Lung (tissue), 12 donors: ENCODE measurements around the gene PRSS36. TPM values are rescaled to one million over a fixed set of nuclear protein-coding genes. Genes with fewer than 3 reads are reported as not detected.

Source experiments
- ATAC-seq: fragments of 200-7000 bp; cut with Tn5 transposase; one replicate; pipeline ENCODE4 v1.9.1; 2020; ENCODE audit warnings: moderate number of reproducible peaks; ENCODE audit not compliant: insufficient read depth, low FRiP score
- DNase-seq, 3 donors: peaks; one replicate each; pipeline ENCODE4 v3.0.0-alpha.2; 2013 to 2017
- H3K27ac ChIP-seq, 2 donors: one replicate each; pipeline ENCODE4 v1.5.1; 2013; ENCODE audit warnings: mild to moderate bottlenecking in 2 of 2, moderate library complexity in 2 of 2, control low read depth in 1 of 2, inconsistent platforms in 1 of 2, low read depth in 1 of 2, low read length in 1 of 2
- H3K27me3 ChIP-seq, 3 donors: one replicate each; pipeline ENCODE4 v1.5.1; 2013; ENCODE audit warnings: low read length in 2 of 3; ENCODE audit not compliant: control insufficient read depth in 3 of 3, insufficient read depth in 3 of 3
- H3K36me3 ChIP-seq, 4 donors: one replicate each; pipeline ENCODE4 v1.5.1; 2013; ENCODE audit warnings: low read length in 4 of 4, mild to moderate bottlenecking in 1 of 4, moderate library complexity in 1 of 4; ENCODE audit not compliant: control insufficient read depth in 4 of 4, insufficient read depth in 4 of 4
- H3K4me1 ChIP-seq, 5 donors: one replicate each; pipeline ENCODE4 v1.5.1; 2013; ENCODE audit warnings: low read length in 5 of 5, mild to moderate bottlenecking in 2 of 5, moderate library complexity in 1 of 5; ENCODE audit not compliant: control insufficient read depth in 5 of 5, insufficient read depth in 5 of 5
- H3K4me3 ChIP-seq: one replicate; pipeline ENCODE4 v1.5.1; 2013; ENCODE audit warnings: mild to moderate bottlenecking, control low read depth, moderate library complexity
- H3K9ac ChIP-seq, 2 donors: one replicate each; pipeline ENCODE4 v1.5.1; 2013; ENCODE audit warnings: low read length in 2 of 2, control low read depth in 1 of 2; ENCODE audit not compliant: insufficient read depth in 1 of 2
- H3K9me3 ChIP-seq, 4 donors: one replicate each; pipeline ENCODE4 v1.5.1; 2013; ENCODE audit warnings: low read length in 3 of 4, mild to moderate bottlenecking in 1 of 4, moderate library complexity in 1 of 4; ENCODE audit not compliant: control insufficient read depth in 4 of 4, insufficient read depth in 3 of 4
- WGBS, 2 donors: extraction: QIAGEN DNeasy Blood & Tissue Kit; methylation state at CpG; one replicate each; pipeline ENCODE4 v1.1.7; 2013; 5-methylcytosine and 5-hydroxymethylcytosine counted together
- polyA plus RNA-seq, 2 donors: library from polyadenylated mRNA; stranded (reverse); fragments of 200-250 nt; gene quantifications; one replicate each; pipeline ENCODE4 v1.2.1, GENCODE V29; 2013
- total RNA-seq, 2 donors: library from RNA; depleted of rRNA in 1 of 2; stranded (reverse); fragments of >200 nt in 1 of 2; gene quantifications; one replicate each; pipeline ENCODE4 v1.2.1, GENCODE V29; 2014 to 2021
- TF ChIP-seq, protein P1 (sequence below): IDR thresholded peaks from 2 replicates; pipeline ENCODE4 v1.5.1; 2012; ENCODE audit warnings: mild to moderate bottlenecking; ENCODE audit errors: control extremely low read depth, extremely low read depth
- donor health status: control.
- donor health status: control.
- donor health status: Bipolar disorder and iron deficiency.
- donor health status: healthy.
- donor health status: DM: yes; HTN: yes; CAD: no.

PRSS36 gene
- total and polyA plus RNA-seq, 4 donors, result 0.43 to 4.2 (median 3.1) TPM

GRCh38 chr16:31117384-31118222 lies 32.3 kb downstream of the PRSS36 start, which contains the start of gene KAT8:
Gene KAT8 (plus strand): TSS chr16:31117664. CDS start chr16:31117682, 18 bp downstream.
- Histone ChIP-seq H3K27ac (peak within 1 kb of the TSS; percentile 98 to 99), H3K4me3 (peak within 1 kb of the TSS; percentile 59), H3K36me3 (peaks cover 18 to 29% (median 22%) of the 10 kb centered on the region in 4 donors), H3K27me3 (no peaks in the 10 kb centered on the region), H3K9me3 (no peaks in the 10 kb centered on the region), H3K4me1 (peaks cover 2 to 10% (median 7%) of the 10 kb centered on the region in 5 donors), H3K9ac (peak within 1 kb of the TSS; percentile 58 to 91)
- peak; percentile 99 for DNase-seq
- ATAC-seq, result peak; percentile 98
- TF ChIP-seq, protein P1, sequence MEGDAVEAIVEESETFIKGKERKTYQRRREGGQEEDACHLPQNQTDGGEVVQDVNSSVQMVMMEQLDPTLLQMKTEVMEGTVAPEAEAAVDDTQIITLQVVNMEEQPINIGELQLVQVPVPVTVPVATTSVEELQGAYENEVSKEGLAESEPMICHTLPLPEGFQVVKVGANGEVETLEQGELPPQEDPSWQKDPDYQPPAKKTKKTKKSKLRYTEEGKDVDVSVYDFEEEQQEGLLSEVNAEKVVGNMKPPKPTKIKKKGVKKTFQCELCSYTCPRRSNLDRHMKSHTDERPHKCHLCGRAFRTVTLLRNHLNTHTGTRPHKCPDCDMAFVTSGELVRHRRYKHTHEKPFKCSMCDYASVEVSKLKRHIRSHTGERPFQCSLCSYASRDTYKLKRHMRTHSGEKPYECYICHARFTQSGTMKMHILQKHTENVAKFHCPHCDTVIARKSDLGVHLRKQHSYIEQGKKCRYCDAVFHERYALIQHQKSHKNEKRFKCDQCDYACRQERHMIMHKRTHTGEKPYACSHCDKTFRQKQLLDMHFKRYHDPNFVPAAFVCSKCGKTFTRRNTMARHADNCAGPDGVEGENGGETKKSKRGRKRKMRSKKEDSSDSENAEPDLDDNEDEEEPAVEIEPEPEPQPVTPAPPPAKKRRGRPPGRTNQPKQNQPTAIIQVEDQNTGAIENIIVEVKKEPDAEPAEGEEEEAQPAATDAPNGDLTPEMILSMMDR, result no peak
- WGBS, 2 donors, result 0% methylated on average over 62 to 67 of the region's 68 CpGs

- no peak overlapping the region for H3K27ac ChIP-seq
- H3K9me3 ChIP-seq, result no peaks in the 10 kb centered on the region
- H3K27me3 ChIP-seq, result no peaks in the 10 kb centered on the region
- TF ChIP-seq, protein P1, result no peak
- no peak overlapping the region for H3K9ac ChIP-seq
- H3K4me1 ChIP-seq, result peaks cover 2 to 12% (median 8%) of the 10 kb centered on the region in 5 donors
- DNase-seq (no peak), ATAC-seq (no peak)
- H3K4me3 ChIP-seq, result no peak overlapping the region
- 81 to 83% methylated on average over 8 of the region's 8 CpGs for WGBS, 2 donors
- peaks cover 0 to 28% (median 11%) of the 10 kb centered on the region in 4 donors for H3K36me3 ChIP-seq
These were observed 35.4 kb downstream of the PRSS36 start for GRCh38 chr16:31114468-31114867.

GRCh38 chr16:31113121-31114120 lies 36.4 kb downstream of the PRSS36 start:
- DNase-seq (peak in 1 of 3 donors; percentile 47), ATAC-seq (no peak)
- Histone ChIP-seq H3K27ac (peak overlapping the region; percentile 60 to 61), H3K9me3 (no peaks in the 10 kb centered on the region), H3K4me3 (no peak overlapping the region), H3K9ac (no peak overlapping the region), H3K4me1 (peaks cover 0 to 15% (median 3%) of the 10 kb centered on the region in 5 donors), H3K36me3 (peaks cover 0 to 28% (median 7%) of the 10 kb centered on the region in 4 donors), H3K27me3 (no peaks in the 10 kb centered on the region)
- WGBS, 2 donors, result 37 to 67% methylated on average over 5 of the region's 5 CpGs
- TF ChIP-seq, protein P1, result no peak
